T-cell (primary cell): ENCODE results near the gene CES1. TPM values are rescaled to one million over a fixed set of nuclear protein-coding genes. Genes with fewer than 3 reads are reported as not detected.
"Not testable (repeated sequence)": the region's sequence is repeated elsewhere in the genome, so short reads cannot be mapped to it uniquely, and the experiment has no call there.

Experiments used
- ATAC-seq, 4 experiments: fragments of 200-7000 bp in 3 of 4; fragments of 150-1000 bp in 1 of 4; cut with Tn5 transposase; replicated peaks in 1 of 4; 1 replicate in 3 of 4; 2 replicates in 1 of 4; pipeline ENCODE4 v1.10.0; 2021; ENCODE audit warnings: moderate library complexity in 3 of 4, mild to moderate bottlenecking in 2 of 4, moderate number of reproducible peaks in 1 of 4
- CTCF ChIA-PET, 2 donors: fragments of 300-600 bp; sonication (Branson Sonifier 250); formaldehyde crosslinking; loops; one replicate each; lab custom pipeline; 2022; ENCODE audit warnings: antibody characterized with exemption in 2 of 2; lab: Charles Lee
- POLR2A ChIA-PET, 2 donors: fragments of 300-600 bp; sonication (Branson Sonifier 250); formaldehyde crosslinking; loops; one replicate each; lab custom pipeline; 2022; ENCODE audit warnings: antibody characterized with exemption in 2 of 2; lab: Charles Lee
- DNase-seq, 35 experiments: peaks; one replicate each; pipeline versions ENCODE4 v3.0.0 to v3.0.0-alpha.2; 2013 to 2023
- H3K27ac ChIP-seq: one replicate; pipeline ENCODE4 v1.5.1; 2013; ENCODE audit warnings: low read length
- H3K27me3 ChIP-seq, 2 experiments: replicated peaks in 1 of 2; 1 replicate in 1 of 2; 2 replicates in 1 of 2; pipeline versions ENCODE4 v1.6.1 to v1.7.0; 2013; ENCODE audit warnings: low read length in 1 of 2, mixed read lengths in 1 of 2; ENCODE audit not compliant: control insufficient read depth in 2 of 2, insufficient read depth in 2 of 2; ENCODE audit errors: extremely low read depth in 1 of 2
- H3K36me3 ChIP-seq, 2 donors: 1 replicate in 1 of 2; 2 replicates in 1 of 2; pipeline versions ENCODE4 v1.6.1 to v1.7.0; 2013; ENCODE audit warnings: low read length in 1 of 2; ENCODE audit not compliant: control insufficient read depth in 2 of 2, insufficient read depth in 1 of 2; ENCODE audit errors: extremely low read depth in 1 of 2
- H3K4me1 ChIP-seq, 2 experiments: 1 replicate in 1 of 2; 2 replicates in 1 of 2; pipeline versions ENCODE4 v1.6.1 to v1.7.0; 2013; ENCODE audit warnings: low read length in 2 of 2, mixed read lengths in 1 of 2; ENCODE audit not compliant: insufficient read depth in 2 of 2, control insufficient read depth in 1 of 2; ENCODE audit errors: extremely low read depth in 1 of 2
- H3K4me3 ChIP-seq, 2 donors: 1 replicate in 1 of 2; 2 replicates in 1 of 2; pipeline versions ENCODE4 v1.5.1 to v1.7.0; 2013; ENCODE audit warnings: mild to moderate bottlenecking in 2 of 2, low read length in 1 of 2, moderate library complexity in 1 of 2; ENCODE audit not compliant: control insufficient read depth in 1 of 2; ENCODE audit errors: extremely low read depth in 1 of 2
- H3K9me3 ChIP-seq: 2 replicates; pipeline ENCODE4 v1.7.0; 2013
- H3K27ac Mint-ChIP-seq, 2 donors: one replicate each; pipeline ENCODE4 v1.8.0; 2020 to 2021; ENCODE audit warnings: mild to moderate bottlenecking in 2 of 2, mixed read lengths in 2 of 2
- H3K27me3 Mint-ChIP-seq, 2 donors: one replicate each; pipeline ENCODE4 v1.8.0; 2021 to 2022; ENCODE audit warnings: mixed read lengths in 2 of 2
- H3K36me3 Mint-ChIP-seq: one replicate; pipeline ENCODE4 v1.8.0; 2021; ENCODE audit warnings: mixed read lengths
- H3K4me1 Mint-ChIP-seq, 3 donors: one replicate each; pipeline ENCODE4 v1.8.0; 2020 to 2022; ENCODE audit warnings: mixed read lengths in 3 of 3, mild to moderate bottlenecking in 1 of 3
- H3K4me3 Mint-ChIP-seq, 3 donors: one replicate each; pipeline ENCODE4 v1.8.0; 2020 to 2022; ENCODE audit warnings: mild to moderate bottlenecking in 3 of 3, mixed read lengths in 3 of 3, moderate library complexity in 3 of 3
- H3K9me3 Mint-ChIP-seq, 3 donors: one replicate each; pipeline ENCODE4 v1.8.0; 2020 to 2022; ENCODE audit warnings: mixed read lengths in 3 of 3
- WGBS: methylation state at CpG from one replicate; pipeline ENCODE4 v1.1.5; 2013; ENCODE audit warnings: missing lambda C conversion rate; ENCODE audit not compliant: insufficient coverage; 5-methylcytosine and 5-hydroxymethylcytosine counted together
- total RNA-seq, 35 experiments: library from RNA in 6 of 35; stranded (reverse) in 6 of 35; fragments of 120-200 nt in 1 of 35; gene quantifications; one replicate each; pipeline versions ENCODE4 v1.2.1 to v1.2.4 and lab custom pipeline; 2013 to 2026

The CES1 gene
- total RNA-seq, 5 donors from 2014 or later (not counting 1 experiment from before 2014, with no cell fraction given) = 0.79 to 3.3 (median 1.4) TPM

GRCh38 chr16:55809851-55810250 lies 23.0 kb downstream of the CES1 start:
- Mint-ChIP-seq H3K9me3 (no peaks in the 10 kb centered on the region), H3K4me3 (no peak overlapping the region), H3K27ac (no peak overlapping the region), H3K4me1 (no peaks in the 10 kb centered on the region), H3K36me3 (no peaks in the 10 kb centered on the region), H3K27me3 (peaks cover 8 to 29% of the 10 kb centered on the region in 2 donors)
- ATAC-seq (no peak), DNase-seq (peak in 1 of 35 experiments; percentile 3)
- Histone ChIP-seq H3K36me3 (no peaks in the 10 kb centered on the region), H3K4me3 (no peak overlapping the region), H3K27me3 (peaks cover 2 to 18% of the 10 kb centered on the region in 2 experiments), H3K4me1 (no peaks in the 10 kb centered on the region), H3K9me3 (no peaks in the 10 kb centered on the region), H3K27ac (no peak overlapping the region)
- ChIA-PET POLR2A (no interaction called here), CTCF (no interaction called here)
- 80% methylated on average over 4 of the region's 4 CpGs for whole genome bisulfite sequencing

- H3K27ac Mint-ChIP-seq = no peak overlapping the region
- ATAC-seq (no peak), DNase-seq (peak in 1 of 35 experiments; percentile 4)
- POLR2A ChIA-PET = no interaction called here
- H3K9me3 ChIP-seq = no peaks in the 10 kb centered on the region
- no peaks in the 10 kb centered on the region for H3K36me3 ChIP-seq
- no peaks in the 10 kb centered on the region for H3K4me1 Mint-ChIP-seq
- H3K27me3 ChIP-seq = peaks cover 2 to 15% of the 10 kb centered on the region in 2 experiments
- WGBS = 55% methylated on average over 3 of the region's 5 CpGs
- H3K27ac ChIP-seq = no peak overlapping the region
- CTCF ChIA-PET = no interaction called here
- no peaks in the 10 kb centered on the region for H3K36me3 Mint-ChIP-seq
- H3K9me3 Mint-ChIP-seq = no peaks in the 10 kb centered on the region
- H3K4me1 ChIP-seq = no peaks in the 10 kb centered on the region
- H3K4me3 ChIP-seq = no peak overlapping the region
- H3K27me3 Mint-ChIP-seq = peaks cover 5 to 25% of the 10 kb centered on the region in 2 donors
- H3K4me3 Mint-ChIP-seq = no peak overlapping the region
Observed at GRCh38 chr16:55809386-55809785, 23.5 kb downstream of the CES1 start.

- H3K9me3 ChIP-seq, H3K4me3 ChIP-seq, H3K4me1 ChIP-seq, H3K27ac Mint-ChIP-seq, ATAC-seq, H3K27ac ChIP-seq, POLR2A ChIA-PET, H3K4me3 Mint-ChIP-seq, H3K9me3 Mint-ChIP-seq, CTCF ChIA-PET, H3K36me3 Mint-ChIP-seq, H3K36me3 ChIP-seq, H3K4me1 Mint-ChIP-seq, DNase-seq: not testable (repeated sequence)
- peaks cover 2 to 15% of the 10 kb centered on the region in 2 experiments for H3K27me3 ChIP-seq
- H3K27me3 Mint-ChIP-seq = peaks cover 5 to 18% of the 10 kb centered on the region in 2 donors
- WGBS = no CpG with 5 or more reads among the region's 1 CpG
Observed at GRCh38 chr16:55808286-55808685, 24.6 kb downstream of the CES1 start.

GRCh38 chr16:55805104-55805503 lies 27.8 kb downstream of the CES1 start:
- CTCF ChIA-PET = not testable (repeated sequence)
- no CpG with 5 or more reads among the region's 6 CpGs for WGBS

GRCh38 chr16:55803681-55804080 lies 29.2 kb downstream of the CES1 start:
- peak; percentile 43 to 77 (median 62) for ATAC-seq
- H3K27ac Mint-ChIP-seq, H3K9me3 Mint-ChIP-seq, H3K4me3 Mint-ChIP-seq, H3K9me3 ChIP-seq, H3K36me3 ChIP-seq, H3K27ac ChIP-seq, CTCF ChIA-PET, H3K4me1 ChIP-seq, H3K4me3 ChIP-seq, H3K4me1 Mint-ChIP-seq, H3K36me3 Mint-ChIP-seq, POLR2A ChIA-PET, DNase-seq, H3K27me3 ChIP-seq, H3K27me3 Mint-ChIP-seq: not testable (repeated sequence)
- no CpG with 5 or more reads among the region's 8 CpGs for WGBS

More at GRCh38 chr16:55805104-55805503, 27.8 kb downstream of the CES1 start:
- H3K4me3 Mint-ChIP-seq, POLR2A ChIA-PET, H3K27me3 ChIP-seq, H3K27me3 Mint-ChIP-seq, H3K27ac ChIP-seq, ATAC-seq, H3K9me3 ChIP-seq, H3K4me1 ChIP-seq, H3K36me3 ChIP-seq, H3K9me3 Mint-ChIP-seq, H3K4me3 ChIP-seq, H3K4me1 Mint-ChIP-seq, H3K36me3 Mint-ChIP-seq, H3K27ac Mint-ChIP-seq, DNase-seq: not testable (repeated sequence)

GRCh38 chr16:55792934-55793374 lies 39.9 kb downstream of the CES1 start:
- H3K4me3 Mint-ChIP-seq = not testable (repeated sequence)

GRCh38 chr16:55791512-55791911 lies 41.4 kb downstream of the CES1 start:
- H3K4me1 Mint-ChIP-seq, H3K9me3 ChIP-seq, H3K9me3 Mint-ChIP-seq, H3K36me3 Mint-ChIP-seq, H3K4me3 ChIP-seq, H3K36me3 ChIP-seq, H3K27ac ChIP-seq, H3K27ac Mint-ChIP-seq, H3K4me1 ChIP-seq, ATAC-seq, DNase-seq, CTCF ChIA-PET, POLR2A ChIA-PET, H3K4me3 Mint-ChIP-seq, H3K27me3 ChIP-seq, H3K27me3 Mint-ChIP-seq: not testable (repeated sequence)
- no CpG with 5 or more reads among the region's 6 CpGs for WGBS

More at GRCh38 chr16:55792934-55793374, 39.9 kb downstream of the CES1 start:
- no CpG with 5 or more reads among the region's 11 CpGs for WGBS
- H3K9me3 ChIP-seq, CTCF ChIA-PET, H3K9me3 Mint-ChIP-seq, H3K36me3 Mint-ChIP-seq, H3K27me3 ChIP-seq, H3K27ac ChIP-seq, H3K4me1 ChIP-seq, H3K4me3 ChIP-seq, H3K36me3 ChIP-seq, H3K27ac Mint-ChIP-seq, POLR2A ChIA-PET, DNase-seq, H3K27me3 Mint-ChIP-seq, H3K4me1 Mint-ChIP-seq: not testable (repeated sequence)
- peak; percentile 45 to 75 (median 48) for ATAC-seq
